Measurements from ENCODE around the gene RAB4B.

GRCh38 chr19:40808497-40808896 lies 30.4 kb downstream of the RAB4B start:
- TF ChIP-seq CTCF (IDR thresholded peaks at IDR 0.05) (no peak), POLR2A (IDR thresholded peaks at IDR 0.05) (no peak), EP300 (IDR thresholded peaks at IDR 0.05) (no peak)
